Glutamatergic neuron (in vitro differentiated cells): Measurements from ENCODE around the gene SPRTN. TPM values are rescaled to one million over a fixed set of nuclear protein-coding genes. Genes with fewer than 3 reads are reported as not detected.

Source experiments
- DNase-seq: peaks from one replicate; pipeline ENCODE4 v3.0.0; 2022
- H3K27ac Mint-ChIP-seq: one replicate; pipeline ENCODE4 v1.8.0; 2020; ENCODE audit warnings: mild to moderate bottlenecking, mixed read lengths, inconsistent platforms; ENCODE audit not compliant: unreplicated experiment
- H3K27me3 Mint-ChIP-seq: one replicate; pipeline ENCODE4 v1.8.0; 2020; ENCODE audit warnings: mild to moderate bottlenecking, moderate library complexity, mixed read lengths, inconsistent platforms; ENCODE audit not compliant: unreplicated experiment
- H3K36me3 Mint-ChIP-seq: one replicate; pipeline ENCODE4 v1.8.0; 2020; ENCODE audit warnings: mild to moderate bottlenecking, mixed read lengths, inconsistent platforms; ENCODE audit not compliant: unreplicated experiment
- H3K4me1 Mint-ChIP-seq: one replicate; pipeline ENCODE4 v1.8.0; 2020; ENCODE audit warnings: mild to moderate bottlenecking, low read depth, mixed read lengths, inconsistent platforms; ENCODE audit not compliant: unreplicated experiment
- H3K4me3 Mint-ChIP-seq: one replicate; pipeline ENCODE4 v1.8.0; 2020; ENCODE audit warnings: mild to moderate bottlenecking, mixed read lengths, inconsistent platforms; ENCODE audit not compliant: unreplicated experiment
- H3K9me3 Mint-ChIP-seq: one replicate; pipeline ENCODE4 v1.8.0; 2020; ENCODE audit warnings: mild to moderate bottlenecking, moderate library complexity, mixed read lengths, inconsistent platforms; ENCODE audit not compliant: unreplicated experiment
- CTCF ChIP-seq: fragments of 200-600 bp; sonication (generic); IDR thresholded peaks from one replicate; pipeline ENCODE4 v1.5.0; 2021; ENCODE audit not compliant: partially characterized antibody, unreplicated experiment
- total RNA-seq: library from RNA; stranded (reverse); fragmentation: NEBNext Ultra II Directional; extraction: Animal tissue kit (Norgen Biotek cat#: 25700); gene quantifications from one replicate; pipeline ENCODE4 v1.2.1, GENCODE V29; 2021; ENCODE audit not compliant: unreplicated experiment

Gene SPRTN
- total RNA-seq, 1 donor from 2014 or later, result 21.4 TPM

GRCh38 chr1:231382426-231382825 lies 44.3 kb downstream of the SPRTN start:
- Mint-ChIP-seq H3K27me3 (no peaks in the 10 kb centered on the region), H3K9me3 (no peaks in the 10 kb centered on the region), H3K36me3 (no peaks in the 10 kb centered on the region), H3K4me1 (no peaks in the 10 kb centered on the region), H3K27ac (no peak overlapping the region), H3K4me3 (no peak overlapping the region)
- DNase-seq, result no peak
- no peak for TF ChIP-seq CTCF

GRCh38 chr1:231383159-231383860 lies 45.2 kb downstream of the SPRTN start:
- H3K9me3 Mint-ChIP-seq, result no peaks in the 10 kb centered on the region
- no peaks in the 10 kb centered on the region for H3K36me3 Mint-ChIP-seq
- DNase-seq, result no peak
- TF ChIP-seq CTCF, result no peak
- H3K27ac Mint-ChIP-seq, result no peak overlapping the region
- no peaks in the 10 kb centered on the region for H3K27me3 Mint-ChIP-seq
- no peaks in the 10 kb centered on the region for H3K4me1 Mint-ChIP-seq
- no peak overlapping the region for H3K4me3 Mint-ChIP-seq

GRCh38 chr1:231384696-231385415 lies 46.8 kb downstream of the SPRTN start:
- Mint-ChIP-seq H3K9me3 (no peaks in the 10 kb centered on the region), H3K36me3 (no peaks in the 10 kb centered on the region), H3K27me3 (no peaks in the 10 kb centered on the region), H3K27ac (no peak overlapping the region), H3K4me3 (no peak overlapping the region), H3K4me1 (no peaks in the 10 kb centered on the region)
- no peak for DNase-seq
- TF ChIP-seq CTCF, result no peak

GRCh38 chr1:231385416-231385748 lies 47.3 kb downstream of the SPRTN start:
- no peak for DNase-seq
- Mint-ChIP-seq H3K27me3 (no peaks in the 10 kb centered on the region), H3K4me3 (no peak overlapping the region), H3K36me3 (no peaks in the 10 kb centered on the region), H3K9me3 (no peaks in the 10 kb centered on the region), H3K27ac (no peak overlapping the region), H3K4me1 (no peaks in the 10 kb centered on the region)
- TF ChIP-seq CTCF, result no peak

- H3K27me3 Mint-ChIP-seq, result peaks cover 1% of the 10 kb centered on the region
- no peaks in the 10 kb centered on the region for H3K36me3 Mint-ChIP-seq
- TF ChIP-seq CTCF, result no peak
- no peak overlapping the region for H3K27ac Mint-ChIP-seq
- H3K9me3 Mint-ChIP-seq, result no peaks in the 10 kb centered on the region
- no peak overlapping the region for H3K4me3 Mint-ChIP-seq
- H3K4me1 Mint-ChIP-seq, result no peaks in the 10 kb centered on the region
- no peak for DNase-seq
Observed at GRCh38 chr1:231386466-231386865, 48.4 kb downstream of the SPRTN start.
